NCI-H2107 (cell line): ENCODE data around the gene HDGFL3.
"Not testable (repeated sequence)": the region's sequence is repeated elsewhere in the genome, so short reads cannot be mapped to it uniquely, and the experiment has no call there.

Experiments
- DNase-seq: peaks from one replicate; lab custom pipeline; 2025; lab: John Stamatoyannopoulos, UW

HDGFL3 gene

GRCh38 chr15:83100097-83100646, 107.5 kb downstream of the HDGFL3 start:
- no peak for DNase-seq

GRCh38 chr15:83099290-83099689, 108.3 kb downstream of the HDGFL3 start:
- no peak for DNase-seq

- DNase-seq = no peak
Measured at GRCh38 chr15:83098079-83098478, 109.5 kb downstream of the HDGFL3 start.

GRCh38 chr15:83094583-83094982, 113.0 kb downstream of the HDGFL3 start:
- DNase-seq = no peak

GRCh38 chr15:83092309-83092976, 115.2 kb downstream of the HDGFL3 start:
- DNase-seq = no peak

- DNase-seq = not testable (repeated sequence)
Measured at GRCh38 chr15:83091965-83092308, 115.7 kb downstream of the HDGFL3 start.

- no peak for DNase-seq
Measured at GRCh38 chr15:83090465-83090864, 117.2 kb downstream of the HDGFL3 start.

- no peak for DNase-seq
Measured at GRCh38 chr15:83088876-83089275, 118.7 kb downstream of the HDGFL3 start.

- no peak for DNase-seq
Measured at GRCh38 chr15:83087576-83087975, 120.0 kb downstream of the HDGFL3 start.

- DNase-seq = not testable (repeated sequence)
Measured at GRCh38 chr15:83085864-83086552, 121.6 kb downstream of the HDGFL3 start.

GRCh38 chr15:83085461-83085860, 122.2 kb downstream of the HDGFL3 start:
- not testable (repeated sequence) for DNase-seq

GRCh38 chr15:83082730-83083386, 124.8 kb downstream of the HDGFL3 start:
- DNase-seq = no peak

GRCh38 chr15:83081256-83082014, 126.2 kb downstream of the HDGFL3 start:
- no peak for DNase-seq

- DNase-seq = no peak
Measured at GRCh38 chr15:83078712-83079111, 128.9 kb downstream of the HDGFL3 start.
